PC-3 (cell line): ENCODE measurements around the gene IL21. TPM values are rescaled to one million over a fixed set of nuclear protein-coding genes. Genes with fewer than 3 reads are reported as not detected.
"Not testable (repeated sequence)": the region's sequence is repeated elsewhere in the genome, so short reads cannot be mapped to it uniquely, and the experiment has no call there.

Experiments used
- ATAC-seq: fragments of 200-7000 bp; cut with Tn5 transposase; 2 replicates; pipeline ENCODE4 v1.9.1; 2020; ENCODE audit warnings: mild to moderate bottlenecking, moderate library complexity
- BruUV-seq: library from RNA; stranded (reverse); fragments of 400-500 nt; replicated peaks from 2 replicates; lab custom pipeline; 2021; lab: Mats Ljungman, UMichigan
- CTCF ChIA-PET: fragments of 300-600 bp; sonication (Branson Sonifier 250); formaldehyde crosslinking; loops from one replicate; lab custom pipeline; 2022; ENCODE audit warnings: antibody characterized with exemption; lab: Charles Lee
- POLR2A ChIA-PET: fragments of 300-600 bp; sonication (Branson Sonifier 250); formaldehyde crosslinking; loops from one replicate; lab custom pipeline; 2022; ENCODE audit warnings: antibody characterized with exemption; ENCODE audit not compliant: unreplicated experiment; lab: Charles Lee
- DNase-seq: peaks from one replicate; pipeline ENCODE4 v3.0.0-alpha.2; 2015
- H2AFZ ChIP-seq: fragments of 300-600 bp; sonication (generic); 2 replicates; pipeline ENCODE4 v1.6.0; 2016; ENCODE audit warnings: antibody characterized with exemption, low read length
- H3F3A ChIP-seq: fragments of 300-600 bp; sonication (generic); one replicate; pipeline ENCODE4 v1.6.0; 2017; ENCODE audit warnings: antibody characterized with exemption, low read length, control low read depth, mild to moderate bottlenecking; ENCODE audit not compliant: unreplicated experiment
- H3K27ac ChIP-seq: fragments of 300-600 bp; sonication (generic); 2 replicates; pipeline ENCODE4 v1.5.1; 2016; ENCODE audit warnings: mild to moderate bottlenecking, low read length
- H3K27me3 ChIP-seq: fragments of 300-600 bp; sonication (generic); 2 replicates; pipeline ENCODE4 v1.6.1; 2016; ENCODE audit warnings: low read length, mixed read lengths
- H3K36me3 ChIP-seq: fragments of 300-600 bp; sonication (generic); 2 replicates; pipeline ENCODE4 v1.6.1; 2016; ENCODE audit warnings: low read depth, mixed run types, low read length, mixed read lengths
- H3K4me1 ChIP-seq: fragments of 300-600 bp; sonication (generic); 2 replicates; pipeline ENCODE4 v1.5.1; 2016; ENCODE audit warnings: low read length; ENCODE audit not compliant: insufficient read depth
- H3K4me2 ChIP-seq: fragments of 300-600 bp; sonication (generic); 2 replicates; pipeline ENCODE4 v1.6.0; 2016; ENCODE audit warnings: low read length
- H3K4me3 ChIP-seq: fragments of 300-600 bp; sonication (generic); 2 replicates; pipeline ENCODE4 v1.5.1; 2016; ENCODE audit warnings: mild to moderate bottlenecking, low read length, mixed read lengths
- H3K79me2 ChIP-seq: fragments of 300-600 bp; sonication (generic); 2 replicates; pipeline ENCODE4 v1.6.1; 2017; ENCODE audit warnings: low read length, mixed read lengths
- H3K9ac ChIP-seq: fragments of 300-600 bp; sonication (generic); 2 replicates; pipeline ENCODE4 v1.6.0; 2016; ENCODE audit warnings: mild to moderate bottlenecking, low read length
- H3K9me2 ChIP-seq: fragments of 300-600 bp; sonication (generic); replicated peaks from 2 replicates; pipeline ENCODE4 v1.6.1; 2016; ENCODE audit warnings: mixed run types, low read length, mixed read lengths
- H3K9me3 ChIP-seq: fragments of 300-600 bp; sonication (generic); 2 replicates; pipeline ENCODE4 v1.6.1; 2016; ENCODE audit warnings: low read length, mixed read lengths
- H4K20me1 ChIP-seq: fragments of 300-600 bp; sonication (generic); 2 replicates; pipeline ENCODE4 v1.6.1; 2016; ENCODE audit warnings: low read length, mixed read lengths
- CTCF ChIP-seq: fragments of 300-600 bp; sonication (generic); conservative IDR thresholded peaks from 2 replicates; pipeline ENCODE4 v1.5.1; 2017; ENCODE audit warnings: antibody characterized with exemption, low read depth, mild to moderate bottlenecking, low read length
- EZH2 ChIP-seq: fragments of 300-600 bp; sonication (generic); IDR thresholded peaks from one replicate; pipeline ENCODE4 v1.6.1; 2017; ENCODE audit warnings: antibody characterized with exemption, mild to moderate bottlenecking, low read length; ENCODE audit not compliant: unreplicated experiment
- EZH2phosphoT487 ChIP-seq: fragments of 300-600 bp; sonication (generic); IDR thresholded peaks from 2 replicates; pipeline ENCODE4 v1.6.1; 2018; ENCODE audit warnings: mild to moderate bottlenecking, antibody characterized with exemption, low read length, borderline replicate concordance
- intact Hi-C: fragments of 100-400 bp; cut with micrococcal nuclease; formaldehyde crosslinking; loops from 2 replicates; pipeline ENCODE4 v1.9.0; 2023
- total RNA-seq: library from RNA; depleted of rRNA; stranded (reverse); fragments of >200 nt; gene quantifications from 2 replicates; pipeline ENCODE4 v1.2.3, GENCODE V29; 2014

IL21 gene
- total RNA-seq, 1 experiment from 2014 or later: not detected

- no peak overlapping the region for H3K4me2 ChIP-seq
Observed at GRCh38 chr4:122658818-122659295, 38.0 kb upstream of the IL21 start.

GRCh38 chr4:122658377-122658776 is 37.5 kb upstream of the IL21 start:
- H3K9me3 ChIP-seq: no peaks in the 10 kb centered on the region
- no peak overlapping the region for H3K9ac ChIP-seq
- intact Hi-C loops: no loop called here
- no peak overlapping the region for H2AFZ ChIP-seq
- CTCF ChIA-PET: no interaction called here
- H3K27ac ChIP-seq: no peak overlapping the region
- no peaks in the 10 kb centered on the region for H3K4me1 ChIP-seq
- H3K9me2 ChIP-seq: no peaks in the 10 kb centered on the region
- no peaks in the 10 kb centered on the region for H3K27me3 ChIP-seq
- no peaks in the 10 kb centered on the region for H3F3A ChIP-seq
- no peak for ATAC-seq
- no peaks in the 10 kb centered on the region for H3K79me2 ChIP-seq
- no peak for TF ChIP-seq EZH2
- no peak for TF ChIP-seq EZH2phosphoT487
- TF ChIP-seq CTCF: no peak
- no peak for DNase-seq
- POLR2A ChIA-PET: no interaction called here
- H3K36me3 ChIP-seq: no peaks in the 10 kb centered on the region
- H3K4me2 ChIP-seq: no peak overlapping the region
- no peaks in the 10 kb centered on the region for H4K20me1 ChIP-seq
- no TSS peak for BruUV-seq
- no peak overlapping the region for H3K4me3 ChIP-seq

More at GRCh38 chr4:122658818-122659295, 38.0 kb upstream of the IL21 start:
- Histone ChIP-seq H4K20me1 (no peaks in the 10 kb centered on the region), H3K9me2 (no peaks in the 10 kb centered on the region), H2AFZ (no peak overlapping the region), H3K4me3 (no peak overlapping the region), H3K4me1 (no peaks in the 10 kb centered on the region), H3K9me3 (no peaks in the 10 kb centered on the region), H3K27me3 (no peaks in the 10 kb centered on the region), H3K79me2 (no peaks in the 10 kb centered on the region), H3F3A (no peaks in the 10 kb centered on the region), H3K9ac (no peak overlapping the region), H3K27ac (no peak overlapping the region), H3K36me3 (no peaks in the 10 kb centered on the region)
- intact Hi-C loops: no loop called here
- ATAC-seq (no peak), DNase-seq (no peak)
- BruUV-seq: no TSS peak
- POLR2A ChIA-PET: no interaction called here
- CTCF ChIA-PET: no interaction called here
- TF ChIP-seq CTCF (no peak), EZH2 (no peak), EZH2phosphoT487 (no peak)

DNA sequence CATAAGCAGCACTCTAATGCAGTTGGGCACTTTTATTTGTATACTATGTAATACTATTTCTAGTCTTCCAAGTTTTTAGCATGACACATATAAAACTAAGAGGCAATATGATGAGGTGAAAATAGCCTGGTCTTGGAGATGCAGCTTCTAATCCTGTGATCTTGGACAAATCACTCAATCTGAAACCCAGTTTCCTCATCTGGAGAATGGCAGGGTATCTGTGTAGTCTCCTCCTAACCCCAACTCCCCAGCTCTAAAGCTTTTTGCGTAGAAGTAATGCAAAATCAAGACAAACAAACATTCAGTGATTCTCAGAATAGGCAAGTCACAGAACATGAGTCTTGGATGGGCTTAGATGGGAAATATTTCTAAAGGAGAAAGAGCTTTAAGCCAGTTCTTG is 36.7 kb upstream of the IL21 start:
- H3K9ac ChIP-seq: no peak overlapping the region
- CTCF ChIA-PET: no interaction called here
- TF ChIP-seq EZH2 (no peak), EZH2phosphoT487 (no peak), CTCF (no peak)
- no peaks in the 10 kb centered on the region for H3K27me3 ChIP-seq
- H2AFZ ChIP-seq: no peak overlapping the region
- BruUV-seq: no TSS peak
- no peaks in the 10 kb centered on the region for H4K20me1 ChIP-seq
- no peak overlapping the region for H3K4me2 ChIP-seq
- H3F3A ChIP-seq: no peaks in the 10 kb centered on the region
- intact Hi-C loops: no loop called here
- no peaks in the 10 kb centered on the region for H3K79me2 ChIP-seq
- no peak for DNase-seq
- no peaks in the 10 kb centered on the region for H3K9me2 ChIP-seq
- POLR2A ChIA-PET: no interaction called here
- H3K36me3 ChIP-seq: no peaks in the 10 kb centered on the region
- H3K9me3 ChIP-seq: no peaks in the 10 kb centered on the region
- no peak overlapping the region for H3K4me3 ChIP-seq
- no peaks in the 10 kb centered on the region for H3K4me1 ChIP-seq
- ATAC-seq: no peak
- H3K27ac ChIP-seq: no peak overlapping the region

GRCh38 chr4:122656583-122656982 is 35.7 kb upstream of the IL21 start:
- CTCF ChIA-PET, H3K9ac ChIP-seq, H3K9me2 ChIP-seq, BruUV-seq, H2AFZ ChIP-seq, ATAC-seq, H4K20me1 ChIP-seq, H3K4me1 ChIP-seq, H3K9me3 ChIP-seq, POLR2A ChIA-PET, H3F3A ChIP-seq, H3K79me2 ChIP-seq, H3K27ac ChIP-seq, H3K27me3 ChIP-seq, intact Hi-C loops, H3K4me2 ChIP-seq, DNase-seq, H3K4me3 ChIP-seq, H3K36me3 ChIP-seq: not testable (repeated sequence)
